ENCODE measurements around the gene SEMA6D. TPM values are rescaled to one million over a fixed set of nuclear protein-coding genes. Genes with fewer than 3 reads are reported as not detected.

The SEMA6D gene
- total and polyA plus RNA-seq, 10 of the 15 experiments (the other 5 are each of a cell fraction or from before 2014, with no cell fraction given), result 0.01 to 0.52 (median 0.09) TPM; not detected in 6

DNA sequence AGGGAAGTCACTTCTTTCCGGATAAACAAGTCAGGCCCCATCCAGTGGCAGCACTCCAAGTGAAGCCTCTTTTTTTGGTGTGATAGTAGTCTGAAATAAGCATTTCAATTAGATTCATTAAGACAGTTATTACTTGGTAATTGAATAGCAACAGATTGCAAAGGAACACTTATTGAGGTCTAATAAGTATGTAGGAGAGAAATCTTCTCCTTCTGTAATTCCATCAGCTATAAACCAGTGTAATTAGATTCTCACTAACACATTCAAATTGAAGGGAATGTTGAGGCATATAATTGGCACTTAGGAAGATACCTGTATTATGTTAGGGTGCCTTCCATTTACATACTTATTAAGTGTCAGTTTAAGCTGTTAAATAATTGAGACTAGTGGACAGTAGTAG is 73.9 kb downstream of the SEMA6D start (continued):
- no peak for TF ChIP-seq ETV6 (conservative IDR thresholded peaks at IDR 0.05 in 1 of 2, IDR thresholded peaks at IDR 0.05 in 1 of 2; ENCODE audit: borderline replicate concordance in 1 of 2, low read depth in 1 of 2)
- TF ChIP-seq, protein P1, sequence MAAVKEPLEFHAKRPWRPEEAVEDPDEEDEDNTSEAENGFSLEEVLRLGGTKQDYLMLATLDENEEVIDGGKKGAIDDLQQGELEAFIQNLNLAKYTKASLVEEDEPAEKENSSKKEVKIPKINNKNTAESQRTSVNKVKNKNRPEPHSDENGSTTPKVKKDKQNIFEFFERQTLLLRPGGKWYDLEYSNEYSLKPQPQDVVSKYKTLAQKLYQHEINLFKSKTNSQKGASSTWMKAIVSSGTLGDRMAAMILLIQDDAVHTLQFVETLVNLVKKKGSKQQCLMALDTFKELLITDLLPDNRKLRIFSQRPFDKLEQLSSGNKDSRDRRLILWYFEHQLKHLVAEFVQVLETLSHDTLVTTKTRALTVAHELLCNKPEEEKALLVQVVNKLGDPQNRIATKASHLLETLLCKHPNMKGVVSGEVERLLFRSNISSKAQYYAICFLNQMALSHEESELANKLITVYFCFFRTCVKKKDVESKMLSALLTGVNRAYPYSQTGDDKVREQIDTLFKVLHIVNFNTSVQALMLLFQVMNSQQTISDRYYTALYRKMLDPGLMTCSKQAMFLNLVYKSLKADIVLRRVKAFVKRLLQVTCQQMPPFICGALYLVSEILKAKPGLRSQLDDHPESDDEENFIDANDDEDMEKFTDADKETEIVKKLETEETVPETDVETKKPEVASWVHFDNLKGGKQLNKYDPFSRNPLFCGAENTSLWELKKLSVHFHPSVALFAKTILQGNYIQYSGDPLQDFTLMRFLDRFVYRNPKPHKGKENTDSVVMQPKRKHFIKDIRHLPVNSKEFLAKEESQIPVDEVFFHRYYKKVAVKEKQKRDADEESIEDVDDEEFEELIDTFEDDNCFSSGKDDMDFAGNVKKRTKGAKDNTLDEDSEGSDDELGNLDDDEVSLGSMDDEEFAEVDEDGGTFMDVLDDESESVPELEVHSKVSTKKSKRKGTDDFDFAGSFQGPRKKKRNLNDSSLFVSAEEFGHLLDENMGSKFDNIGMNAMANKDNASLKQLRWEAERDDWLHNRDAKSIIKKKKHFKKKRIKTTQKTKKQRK (IDR thresholded peaks at IDR 0.05; ENCODE audit: low read depth, low read length), result no peak
- TF ChIP-seq, protein P2, sequence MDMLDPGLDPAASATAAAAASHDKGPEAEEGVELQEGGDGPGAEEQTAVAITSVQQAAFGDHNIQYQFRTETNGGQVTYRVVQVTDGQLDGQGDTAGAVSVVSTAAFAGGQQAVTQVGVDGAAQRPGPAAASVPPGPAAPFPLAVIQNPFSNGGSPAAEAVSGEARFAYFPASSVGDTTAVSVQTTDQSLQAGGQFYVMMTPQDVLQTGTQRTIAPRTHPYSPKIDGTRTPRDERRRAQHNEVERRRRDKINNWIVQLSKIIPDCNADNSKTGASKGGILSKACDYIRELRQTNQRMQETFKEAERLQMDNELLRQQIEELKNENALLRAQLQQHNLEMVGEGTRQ (IDR thresholded peaks at IDR 0.05; ENCODE audit: borderline replicate concordance, low read depth, low read length), result no peak
- no peak for TF ChIP-seq NFIC (IDR thresholded peaks at IDR 0.05; ENCODE audit: low read depth, low read length)
- no peak for TF ChIP-seq HCFC1 (IDR thresholded peaks at IDR 0.05; ENCODE audit: low read length)

DNA sequence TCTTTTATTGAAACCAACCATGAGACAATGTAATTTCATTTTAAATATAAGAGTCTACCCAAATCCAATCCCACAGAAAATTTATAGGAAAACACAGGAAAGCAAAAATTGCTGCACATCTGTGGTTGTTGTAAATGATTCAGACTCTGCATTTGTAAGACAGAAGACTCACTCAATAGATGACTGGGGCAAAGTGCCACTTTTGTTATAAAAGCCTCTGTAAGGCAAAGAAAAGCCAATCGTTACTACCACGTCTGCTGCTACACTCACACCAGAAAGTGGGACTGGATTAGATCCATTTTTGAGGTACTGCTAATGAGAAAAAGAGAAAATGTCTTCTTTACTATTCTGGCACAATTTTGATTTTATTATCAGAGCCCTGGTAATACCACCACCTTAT is 74.9 kb downstream of the SEMA6D start:
- ATAC-seq (no peak), FAIRE-seq (no peak), DNase-seq (ENCODE audit: low read depth, low spot score) (no peak)
- no peak overlapping the region for H3K9ac ChIP-seq (ENCODE audit: control insufficient read depth, insufficient read depth, low read length)
- no peaks in the 10 kb centered on the region for H3K9me3 ChIP-seq (replicated peaks; ENCODE audit: control insufficient read depth, insufficient read depth, low read length)
- 44% methylated on average over 2 of the region's 2 CpGs for WGBS (ENCODE audit: insufficient coverage, insufficient replicate concordance, low lambda C conversion rate, missing lambda C conversion rate)
- no peaks in the 10 kb centered on the region for H3K79me2 ChIP-seq (ENCODE audit: control insufficient read depth, insufficient read depth, low read length)
- no peak overlapping the region for H2AFZ ChIP-seq (ENCODE audit: control insufficient read depth, low read depth, low read length)
- ChIA-PET CTCF (no interaction called here), POLR2A (no interaction called here), RAD21 (ENCODE audit: unreplicated experiment) (no interaction called here), SMC1A (ENCODE audit: uncharacterized antibody, unreplicated experiment) (no interaction called here)
- no peaks in the 10 kb centered on the region for H4K20me1 ChIP-seq (ENCODE audit: control insufficient read depth, insufficient read depth)
- TF ChIP-seq SUPT20H (IDR thresholded peaks at IDR 0.05; ENCODE audit: borderline replicate concordance, control insufficient read depth, low read depth, low read length), result no peak
- no peaks in the 10 kb centered on the region for H3K4me1 ChIP-seq (ENCODE audit: control insufficient read depth, insufficient read depth, low read length)
- H3K27me3 ChIP-seq (replicated peaks in 1 of 2; ENCODE audit: control insufficient read depth in 2 of 2, insufficient read depth in 2 of 2, low read length in 1 of 2), result peaks cover 0 to 3% of the 10 kb centered on the region in 2 experiments; a peak in 2 of 4 replicates
- no TSS peak for BruUV-seq (replicated peaks)
- in situ Hi-C loops (cut with MboI), result no loop called here
- no peak overlapping the region for H3K4me3 ChIP-seq
- intact Hi-C loops (cut with micrococcal nuclease; ENCODE audit: unreplicated experiment), result no loop called here
- no peak overlapping the region for H3K27ac ChIP-seq (ENCODE audit: control insufficient read depth, insufficient read depth)
- no peak overlapping the region for H3K4me2 ChIP-seq (ENCODE audit: control insufficient read depth, insufficient read depth)
- no peaks in the 10 kb centered on the region for H3K36me3 ChIP-seq (ENCODE audit: control insufficient read depth in 2 of 2, insufficient read depth in 2 of 2, low read length in 1 of 2)
